ENCODE measurements around the gene IKBIP. TPM values are rescaled to one million over a fixed set of nuclear protein-coding genes. Genes with fewer than 3 reads are reported as not detected.
"Not testable (repeated sequence)": the region's sequence is repeated elsewhere in the genome, so short reads cannot be mapped to it uniquely, and the experiment has no call there.

IKBIP gene
- total RNA-seq, 1 donor from 2014 or later: 22.6 TPM

GRCh38 chr12:98638009-98638408 lies 6.6 kb downstream of the IKBIP start:
- DNase-seq (ENCODE audit: low spot score): no peak

- no peak for DNase-seq (ENCODE audit: low spot score)
These were observed 7.5 kb downstream of the IKBIP start for GRCh38 chr12:98637068-98637467.

- no peak for DNase-seq (ENCODE audit: low spot score)
These were observed 8.8 kb downstream of the IKBIP start for GRCh38 chr12:98635657-98636323.

- DNase-seq (ENCODE audit: low spot score): no peak
These were observed 25.6 kb downstream of the IKBIP start for GRCh38 chr12:98618952-98619351.

GRCh38 chr12:98612696-98613334 lies 31.8 kb downstream of the IKBIP start:
- no peak for DNase-seq (ENCODE audit: low spot score)

GRCh38 chr12:98610596-98610995 lies 34.0 kb downstream of the IKBIP start:
- no peak for DNase-seq (ENCODE audit: low spot score)

GRCh38 chr12:98606359-98606988 lies 38.1 kb downstream of the IKBIP start:
- no peak for DNase-seq (ENCODE audit: low spot score)

GRCh38 chr12:98601924-98602323 lies 42.7 kb downstream of the IKBIP start:
- no peak for DNase-seq (ENCODE audit: low spot score)

- DNase-seq (ENCODE audit: low spot score): not testable (repeated sequence)
These were observed 47.3 kb downstream of the IKBIP start for GRCh38 chr12:98597313-98597712.

- DNase-seq (ENCODE audit: low spot score): no peak
These were observed 49.2 kb downstream of the IKBIP start for GRCh38 chr12:98595243-98595988.

- no peak for DNase-seq (ENCODE audit: low spot score)
These were observed 50.3 kb downstream of the IKBIP start for GRCh38 chr12:98594050-98594835.

GRCh38 chr12:98593351-98594049 lies 51.1 kb downstream of the IKBIP start, which contains the start of gene SLC25A3:
Gene SLC25A3 (plus strand): TSS chr12:98593686. CDS start chr12:98593979, 293 bp downstream.
- peak; percentile 98 for DNase-seq (ENCODE audit: low spot score)

- no peak for DNase-seq (ENCODE audit: low spot score)
These were observed 51.7 kb downstream of the IKBIP start for GRCh38 chr12:98592825-98593322.

GRCh38 chr12:98591209-98591608 lies 53.4 kb downstream of the IKBIP start:
- DNase-seq (ENCODE audit: low spot score): no peak

- no peak for DNase-seq (ENCODE audit: low spot score)
These were observed 57.5 kb downstream of the IKBIP start for GRCh38 chr12:98587084-98587483.

GRCh38 chr12:98582093-98582492 lies 62.5 kb downstream of the IKBIP start:
- no peak for DNase-seq (ENCODE audit: low spot score)

GRCh38 chr12:98581101-98581500 lies 63.5 kb downstream of the IKBIP start:
- no peak for DNase-seq (ENCODE audit: low spot score)

GRCh38 chr12:98580695-98581094 lies 63.9 kb downstream of the IKBIP start:
- no peak for DNase-seq (ENCODE audit: low spot score)

- DNase-seq (ENCODE audit: low spot score): no peak
These were observed 64.8 kb downstream of the IKBIP start for GRCh38 chr12:98579835-98580234.

- no peak for DNase-seq (ENCODE audit: low spot score)
These were observed 65.2 kb downstream of the IKBIP start for GRCh38 chr12:98579347-98579746.

Data from mesenteric fat pad (tissue), 1 donor.